H9 (cell line): ENCODE measurements around the gene OCRL. TPM values are rescaled to one million over a fixed set of nuclear protein-coding genes. Genes with fewer than 3 reads are reported as not detected.

Experiments used
- DNase-seq: peaks from one replicate; pipeline ENCODE4 v3.0.0-alpha.2; 2017
- H2AFZ ChIP-seq: one replicate; pipeline ENCODE4 v1.6.1; 2013; ENCODE audit warnings: mild to moderate bottlenecking, low read length, control low read depth, moderate library complexity
- H2AK5ac ChIP-seq: 2 replicates; pipeline ENCODE4 v1.6.1; 2013; ENCODE audit warnings: low read length, control low read depth, mixed read lengths; ENCODE audit not compliant: insufficient read length
- H2BK120ac ChIP-seq: one replicate; pipeline ENCODE4 v1.6.1; 2013; ENCODE audit warnings: low read depth, mild to moderate bottlenecking, low read length, control low read depth, inconsistent platforms; ENCODE audit not compliant: poor library complexity, severe bottlenecking
- H2BK12ac ChIP-seq: 2 replicates; pipeline ENCODE4 v1.6.1; 2013; ENCODE audit warnings: low read length, control low read depth, mixed read lengths, low read depth; ENCODE audit not compliant: insufficient read length
- H2BK15ac ChIP-seq: 2 replicates; pipeline ENCODE4 v1.6.1; 2013; ENCODE audit warnings: low read depth, low read length, control low read depth
- H2BK20ac ChIP-seq: one replicate; pipeline ENCODE4 v1.6.1; 2013; ENCODE audit warnings: low read depth, mild to moderate bottlenecking, low read length, control low read depth, inconsistent platforms; ENCODE audit not compliant: poor library complexity, severe bottlenecking
- H2BK5ac ChIP-seq: 2 replicates; pipeline ENCODE4 v1.6.1; 2013; ENCODE audit warnings: low read length, control low read depth, mixed read lengths; ENCODE audit not compliant: insufficient read length
- H3K14ac ChIP-seq: 2 replicates; pipeline ENCODE4 v1.6.1; 2013; ENCODE audit warnings: low read length, control low read depth; ENCODE audit not compliant: insufficient read depth
- H3K18ac ChIP-seq: 2 replicates; pipeline ENCODE4 v1.6.1; 2013; ENCODE audit warnings: low read depth, mild to moderate bottlenecking, mixed read lengths, low read length, control low read depth; ENCODE audit not compliant: insufficient read length
- H3K23ac ChIP-seq: 2 replicates; pipeline ENCODE4 v1.6.1; 2013; ENCODE audit warnings: low read length, control low read depth, mixed read lengths, low read depth; ENCODE audit not compliant: insufficient read length
- H3K23me2 ChIP-seq: 2 replicates; pipeline ENCODE4 v1.6.1; 2013; ENCODE audit warnings: low read depth, mild to moderate bottlenecking, mixed read lengths, low read length, control low read depth; ENCODE audit not compliant: insufficient read length, poor library complexity, severe bottlenecking
- H3K27ac ChIP-seq: 2 replicates; pipeline ENCODE4 v1.5.1; 2013; ENCODE audit warnings: low read length, control low read depth, mixed read lengths, low read depth; ENCODE audit not compliant: insufficient read length
- H3K27me3 ChIP-seq: 2 replicates; pipeline ENCODE4 v1.6.1; 2013; ENCODE audit warnings: low read length, control low read depth, inconsistent platforms; ENCODE audit not compliant: insufficient read depth
- H3K4ac ChIP-seq: 2 replicates; pipeline ENCODE4 v1.6.1; 2013; ENCODE audit warnings: low read depth, mild to moderate bottlenecking, control low read depth, inconsistent platforms, low read length, moderate library complexity
- H3K4me1 ChIP-seq: 2 replicates; pipeline ENCODE4 v1.6.1; 2013; ENCODE audit warnings: low read length, control low read depth, inconsistent platforms; ENCODE audit not compliant: insufficient read depth
- H3K4me2 ChIP-seq: 2 replicates; pipeline ENCODE4 v1.6.1; 2013; ENCODE audit warnings: low read length, control low read depth, mixed read lengths; ENCODE audit not compliant: insufficient read length, insufficient read depth
- H3K56ac ChIP-seq: 2 replicates; pipeline ENCODE4 v1.6.1; 2013; ENCODE audit warnings: low read depth, mild to moderate bottlenecking, mixed read lengths, low read length, control low read depth; ENCODE audit not compliant: insufficient read length
- H3K79me1 ChIP-seq: 2 replicates; pipeline ENCODE4 v1.6.1; 2013; ENCODE audit warnings: low read depth, mild to moderate bottlenecking, moderate library complexity, low read length, control low read depth, inconsistent platforms; ENCODE audit not compliant: insufficient read depth, poor library complexity, severe bottlenecking
- H3K79me2 ChIP-seq: 2 replicates; pipeline ENCODE4 v1.6.1; 2013; ENCODE audit warnings: low read length, control low read depth, inconsistent platforms; ENCODE audit not compliant: insufficient read depth
- H3K9ac ChIP-seq: 2 replicates; pipeline ENCODE4 v1.6.1; 2013; ENCODE audit warnings: low read length, control low read depth, mixed read lengths; ENCODE audit not compliant: insufficient read length; ENCODE audit errors: extremely low read depth
- H3K9me3 ChIP-seq: one replicate; pipeline ENCODE4 v1.6.1; 2013; ENCODE audit warnings: low read depth, low read length, inconsistent platforms; ENCODE audit not compliant: control insufficient read depth
- H3T11ph ChIP-seq: one replicate; pipeline ENCODE4 v1.6.1; 2013; ENCODE audit warnings: mild to moderate bottlenecking, low read length, control low read depth, inconsistent platforms
- H4K20me1 ChIP-seq: one replicate; pipeline ENCODE4 v1.6.1; 2013; ENCODE audit not compliant: control insufficient read depth, insufficient read length, insufficient read depth
- H4K5ac ChIP-seq: 2 replicates; pipeline ENCODE4 v1.6.1; 2013; ENCODE audit warnings: low read depth, mild to moderate bottlenecking, mixed read lengths, low read length, control low read depth; ENCODE audit not compliant: insufficient read length
- H4K8ac ChIP-seq: replicated peaks from 2 replicates; pipeline ENCODE4 v1.6.1; 2013; ENCODE audit warnings: low read length, control low read depth, mixed read lengths, low read depth; ENCODE audit not compliant: insufficient read length
- H4K91ac ChIP-seq: 2 replicates; pipeline ENCODE4 v1.6.1; 2013; ENCODE audit warnings: low read depth, mild to moderate bottlenecking, moderate library complexity, mixed read lengths, low read length, control low read depth; ENCODE audit not compliant: insufficient read length
- H3K27ac Mint-ChIP-seq, 3 experiments: 2 replicates in 2 of 3; 3 replicates in 1 of 3; pipeline ENCODE4 v1.8.0; 2020 to 2021; ENCODE audit warnings: mixed read lengths in 3 of 3, mild to moderate bottlenecking in 1 of 3, moderate library complexity in 1 of 3
- H3K27me3 Mint-ChIP-seq: 2 replicates; pipeline ENCODE4 v1.8.0; 2021; ENCODE audit warnings: low read depth, mild to moderate bottlenecking, moderate library complexity, mixed read lengths
- H3K36me3 Mint-ChIP-seq, 3 experiments: 2 replicates in 2 of 3; 3 replicates in 1 of 3; pipeline ENCODE4 v1.8.0; 2020 to 2021; ENCODE audit warnings: low read depth in 3 of 3, mixed read lengths in 3 of 3; ENCODE audit not compliant: insufficient read depth in 1 of 3
- H3K4me1 Mint-ChIP-seq, 2 experiments: 2 replicates each; pipeline ENCODE4 v1.8.0; 2020; ENCODE audit warnings: mixed read lengths in 2 of 2
- H3K4me3 Mint-ChIP-seq, 2 experiments: 2 replicates in 1 of 2; 3 replicates in 1 of 2; pipeline ENCODE4 v1.8.0; 2020 to 2021; ENCODE audit warnings: mild to moderate bottlenecking in 2 of 2, mixed read lengths in 2 of 2, moderate library complexity in 1 of 2
- H3K9me3 Mint-ChIP-seq, 2 experiments: 2 replicates in 1 of 2; 3 replicates in 1 of 2; pipeline ENCODE4 v1.8.0; 2020; ENCODE audit warnings: mild to moderate bottlenecking in 2 of 2, mixed read lengths in 2 of 2, moderate library complexity in 1 of 2
- WGBS: extraction: QIAGEN DNeasy Blood & Tissue Kit; methylation state at CpG from one replicate; pipeline ENCODE4 v1.1.7; 2013; ENCODE audit warnings: missing lambda C conversion rate, low lambda C conversion rate, mixed read lengths; ENCODE audit not compliant: insufficient read length; ENCODE audit errors: extremely low coverage; 5-methylcytosine and 5-hydroxymethylcytosine counted together
- total RNA-seq: library from RNA; stranded (reverse); gene quantifications from 2 replicates; pipeline ENCODE4 v1.2.1, GENCODE V29; 2021
- TF ChIP-seq, protein P1 (sequence below): fragments of 200-600 bp; sonication (generic); conservative IDR thresholded peaks from 3 replicates; pipeline ENCODE4 v1.8.0; 2021; ENCODE audit warnings: antibody characterized with exemption, mild to moderate bottlenecking

Gene OCRL
- total RNA-seq, 1 experiment from 2014 or later: 31.4 TPM

- H2BK12ac ChIP-seq: no peak overlapping the region
- no peaks in the 10 kb centered on the region for H3K27me3 ChIP-seq
- no peak overlapping the region for H4K91ac ChIP-seq
- H2AFZ ChIP-seq: no peak overlapping the region
- H2BK120ac ChIP-seq: no peak overlapping the region
- no peak overlapping the region for H3K23ac ChIP-seq
- no peaks in the 10 kb centered on the region for H4K20me1 ChIP-seq
- Mint-ChIP-seq H3K27me3 (no peaks in the 10 kb centered on the region), H3K9me3 (no peaks in the 10 kb centered on the region), H3K36me3 (peaks cover 47 to 82% (median 78%) of the 10 kb centered on the region in 3 experiments), H3K4me3 (no peak overlapping the region), H3K27ac (peak overlapping the region in 1 of 3 experiments; percentile 57; a peak in 1 of 7 replicates), H3K4me1 (peaks cover 0 to 2% of the 10 kb centered on the region in 2 experiments; a peak in 1 of 4 replicates)
- no peak overlapping the region for H3K56ac ChIP-seq
- TF ChIP-seq, protein P1, sequence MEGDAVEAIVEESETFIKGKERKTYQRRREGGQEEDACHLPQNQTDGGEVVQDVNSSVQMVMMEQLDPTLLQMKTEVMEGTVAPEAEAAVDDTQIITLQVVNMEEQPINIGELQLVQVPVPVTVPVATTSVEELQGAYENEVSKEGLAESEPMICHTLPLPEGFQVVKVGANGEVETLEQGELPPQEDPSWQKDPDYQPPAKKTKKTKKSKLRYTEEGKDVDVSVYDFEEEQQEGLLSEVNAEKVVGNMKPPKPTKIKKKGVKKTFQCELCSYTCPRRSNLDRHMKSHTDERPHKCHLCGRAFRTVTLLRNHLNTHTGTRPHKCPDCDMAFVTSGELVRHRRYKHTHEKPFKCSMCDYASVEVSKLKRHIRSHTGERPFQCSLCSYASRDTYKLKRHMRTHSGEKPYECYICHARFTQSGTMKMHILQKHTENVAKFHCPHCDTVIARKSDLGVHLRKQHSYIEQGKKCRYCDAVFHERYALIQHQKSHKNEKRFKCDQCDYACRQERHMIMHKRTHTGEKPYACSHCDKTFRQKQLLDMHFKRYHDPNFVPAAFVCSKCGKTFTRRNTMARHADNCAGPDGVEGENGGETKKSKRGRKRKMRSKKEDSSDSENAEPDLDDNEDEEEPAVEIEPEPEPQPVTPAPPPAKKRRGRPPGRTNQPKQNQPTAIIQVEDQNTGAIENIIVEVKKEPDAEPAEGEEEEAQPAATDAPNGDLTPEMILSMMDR: no peak
- no CpG with 5 or more reads among the region's 7 CpGs for WGBS
- H4K5ac ChIP-seq: no peak overlapping the region
- H3K23me2 ChIP-seq: no peaks in the 10 kb centered on the region
- no peak for DNase-seq
- H2BK15ac ChIP-seq: no peak overlapping the region
- H3K4me1 ChIP-seq: no peaks in the 10 kb centered on the region
- H3K9ac ChIP-seq: no peak overlapping the region
- no peak overlapping the region for H3K18ac ChIP-seq
- H3K79me1 ChIP-seq: no peaks in the 10 kb centered on the region
- H3K79me2 ChIP-seq: no peaks in the 10 kb centered on the region
- H4K8ac ChIP-seq: no peak overlapping the region
- no peak overlapping the region for H3K14ac ChIP-seq
- H2BK20ac ChIP-seq: no peak overlapping the region
- no peak overlapping the region for H2BK5ac ChIP-seq
- no peak overlapping the region for H2AK5ac ChIP-seq
- no peak overlapping the region for H3T11ph ChIP-seq
- H3K27ac ChIP-seq: no peak overlapping the region
- no peaks in the 10 kb centered on the region for H3K9me3 ChIP-seq
- H3K4me2 ChIP-seq: no peak overlapping the region
- no peak overlapping the region for H3K4ac ChIP-seq
Observed at GRCh38 chrX:129510331-129510730, 29.7 kb upstream of the OCRL start.
